ENCODE results near the gene GABARAPL1. TPM values are rescaled to one million over a fixed set of nuclear protein-coding genes. Genes with fewer than 3 reads are reported as not detected.

Gene GABARAPL1
- total and polyA plus RNA-seq, 2 experiments from 2014 or later = 94.9 to 127 TPM

DNA sequence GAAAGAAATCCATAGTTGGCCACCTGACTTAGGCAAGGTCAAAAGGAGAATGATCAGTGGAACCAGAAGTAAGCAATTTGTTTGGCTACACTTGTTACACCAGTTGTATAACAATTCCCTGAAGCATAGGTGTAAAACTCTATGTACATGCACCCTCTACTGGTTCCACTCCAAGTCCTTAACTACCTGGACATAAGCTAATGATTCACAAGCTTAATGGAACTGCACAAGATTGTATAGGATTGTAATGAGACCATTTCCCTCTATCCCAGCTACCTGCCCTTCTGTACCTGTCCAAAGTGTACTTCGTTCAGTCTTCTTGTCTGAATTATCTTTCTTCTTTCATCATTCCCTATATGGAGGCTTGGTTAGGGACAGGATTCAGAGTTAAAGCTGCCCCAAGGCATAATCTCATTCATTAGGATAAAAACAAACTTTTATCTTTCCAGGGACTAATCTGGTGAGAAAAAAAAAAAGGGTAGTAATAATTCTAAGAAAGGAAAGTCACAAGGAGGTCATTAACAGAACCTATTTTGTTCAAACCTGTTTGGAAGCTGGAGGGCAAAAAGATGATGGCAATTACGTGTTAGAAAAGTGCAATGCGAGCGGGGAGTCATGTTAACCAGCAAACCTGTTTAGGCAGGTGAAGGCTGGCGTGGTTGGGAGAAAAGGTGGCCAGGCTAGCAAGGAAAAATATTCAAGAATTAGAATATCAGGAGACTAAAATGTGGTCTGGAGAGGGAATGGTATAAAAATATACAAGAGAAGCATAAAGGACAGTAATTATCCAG is 36.6 kb upstream of the GABARAPL1 start:
- Histone ChIP-seq H3K9me2 (ENCODE audit: insufficient read depth) (no peaks in the 10 kb centered on the region), H3K27ac (no peak overlapping the region), H3K9me3 (ENCODE audit: low read depth) (no peaks in the 10 kb centered on the region), H3K4me2 (ENCODE audit: unreplicated experiment) (no peak overlapping the region), H3F3A (ENCODE audit: insufficient read depth) (peaks cover 22% of the 10 kb centered on the region; the same call in 1 of the 2 replicates), H3K27me3 (replicated peaks; ENCODE audit: insufficient read depth) (no peaks in the 10 kb centered on the region), H3K9ac (no peak overlapping the region), H3K79me2 (ENCODE audit: insufficient read depth) (no peaks in the 10 kb centered on the region), H4K20me1 (ENCODE audit: insufficient read depth) (no peaks in the 10 kb centered on the region), H3K4me3 (no peak overlapping the region), H3K36me3 (ENCODE audit: low read depth) (no peaks in the 10 kb centered on the region), H3K4me1 (ENCODE audit: insufficient read depth) (peaks cover 31% of the 10 kb centered on the region), H2AFZ (no peak overlapping the region)
- no peak for DNase-seq
- in situ Hi-C loops (cut with MboI) = no loop called here
- WGBS, 2 experiments (ENCODE audit: low coverage in 1 of 2, low lambda C conversion rate in 2 of 2, missing lambda C conversion rate in 2 of 2) = 72 to 78% methylated on average over 5 of the region's 5 CpGs
- TF ChIP-seq EZH2 (IDR thresholded peaks at IDR 0.05; ENCODE audit: insufficient read depth, poor library complexity, severe bottlenecking) (no peak), EZH2phosphoT487 (IDR thresholded peaks at IDR 0.05; ENCODE audit: insufficient read depth, low read depth) (no peak)

DNA sequence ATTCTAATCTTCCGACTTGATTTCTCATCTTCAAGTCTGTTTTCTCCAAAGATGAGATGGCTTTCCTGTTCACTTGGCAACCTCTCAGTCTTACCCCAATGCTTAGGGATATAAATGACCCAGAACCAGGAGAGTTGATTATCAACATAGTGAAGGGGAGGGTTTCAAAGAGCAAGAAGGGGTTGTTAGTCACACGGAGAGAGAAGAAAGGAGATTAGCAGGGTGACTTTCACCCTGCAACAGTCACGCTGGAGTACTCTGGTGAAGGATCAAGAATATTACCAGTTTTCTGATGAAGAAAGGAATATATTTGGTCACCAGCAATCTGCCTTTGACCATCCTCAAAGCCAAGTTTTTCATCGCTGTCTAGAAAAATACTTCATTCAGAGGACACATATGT is 33.9 kb upstream of the GABARAPL1 start, which contains the start of gene TMEM52B:
Gene TMEM52B (plus strand): TSS at position 212 of the 400 bp plus-strand sequence. CDS start 543 bp downstream, outside the sequence.
- in situ Hi-C loops (cut with MboI) = no loop called here
- no peaks in the 10 kb centered on the region for H3K79me2 ChIP-seq (ENCODE audit: insufficient read depth)
- peaks cover 28% of the 10 kb centered on the region for H3F3A ChIP-seq (ENCODE audit: insufficient read depth)
- H3K9me3 ChIP-seq (ENCODE audit: low read depth) = no peaks in the 10 kb centered on the region
- no peak within 1 kb of the TSS for H3K9ac ChIP-seq
- H3K36me3 ChIP-seq (ENCODE audit: low read depth) = no peaks in the 10 kb centered on the region
- H3K27ac ChIP-seq = no peak within 1 kb of the TSS
- peaks cover 37% of the 10 kb centered on the region for H3K4me1 ChIP-seq (ENCODE audit: insufficient read depth)
- H3K4me3 ChIP-seq = no peak within 1 kb of the TSS
- 0 out of 2 replicates have a peak within 1 kb of the TSS, but pooled peaks have one; percentile 14 for H2AFZ ChIP-seq
- TF ChIP-seq EZH2phosphoT487 (IDR thresholded peaks at IDR 0.05; ENCODE audit: insufficient read depth, low read depth) (no peak), EZH2 (IDR thresholded peaks at IDR 0.05; ENCODE audit: insufficient read depth, poor library complexity, severe bottlenecking) (no peak)
- H4K20me1 ChIP-seq (ENCODE audit: insufficient read depth) = no peaks in the 10 kb centered on the region
- DNase-seq = no peak
- no peaks in the 10 kb centered on the region for H3K27me3 ChIP-seq (replicated peaks; ENCODE audit: insufficient read depth)
- WGBS, 2 experiments (ENCODE audit: low coverage in 1 of 2, low lambda C conversion rate in 2 of 2, missing lambda C conversion rate in 2 of 2) = 97% methylated on average over 4 of the region's 4 CpGs
- peak within 1 kb of the TSS; percentile 13 for H3K4me2 ChIP-seq (ENCODE audit: unreplicated experiment)
- no peaks in the 10 kb centered on the region for H3K9me2 ChIP-seq (ENCODE audit: insufficient read depth)

DNA sequence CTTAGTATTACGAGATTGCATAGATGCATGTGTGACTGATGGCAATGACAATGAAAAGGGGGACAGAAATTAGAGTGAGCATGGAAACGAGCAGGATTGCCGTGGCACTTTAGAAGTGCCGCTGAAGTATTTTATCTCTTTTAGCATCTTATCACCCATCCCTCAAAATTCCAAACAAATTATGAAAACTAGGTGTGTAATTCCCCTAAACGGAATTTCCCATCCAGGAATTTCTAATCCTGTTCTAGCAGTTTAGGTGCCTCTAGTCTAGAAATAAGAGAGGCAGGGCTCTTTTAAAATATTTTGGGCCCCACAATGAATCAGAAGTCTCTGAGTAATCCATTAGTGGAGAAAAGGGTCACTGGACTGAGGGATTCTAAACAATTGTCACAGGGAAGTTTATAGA is 32.9 kb upstream of the GABARAPL1 start:
- Histone ChIP-seq H3K27ac (no peak overlapping the region), H3K36me3 (ENCODE audit: low read depth) (no peaks in the 10 kb centered on the region), H3K27me3 (replicated peaks; ENCODE audit: insufficient read depth) (no peaks in the 10 kb centered on the region), H4K20me1 (ENCODE audit: insufficient read depth) (no peaks in the 10 kb centered on the region), H3K9ac (no peak overlapping the region), H2AFZ (no peak overlapping the region), H3K4me2 (ENCODE audit: unreplicated experiment) (peak overlapping the region; percentile 13), H3K9me2 (ENCODE audit: insufficient read depth) (no peaks in the 10 kb centered on the region), H3K79me2 (ENCODE audit: insufficient read depth) (no peaks in the 10 kb centered on the region), H3K9me3 (ENCODE audit: low read depth) (no peaks in the 10 kb centered on the region), H3K4me3 (no peak overlapping the region), H3K4me1 (ENCODE audit: insufficient read depth) (peaks cover 47% of the 10 kb centered on the region), H3F3A (ENCODE audit: insufficient read depth) (peaks cover 33% of the 10 kb centered on the region)
- WGBS, 2 experiments (ENCODE audit: low coverage in 1 of 2, low lambda C conversion rate in 2 of 2, missing lambda C conversion rate in 2 of 2) = 56 to 63% methylated on average over 5 of the region's 5 CpGs
- TF ChIP-seq EZH2 (IDR thresholded peaks at IDR 0.05; ENCODE audit: insufficient read depth, poor library complexity, severe bottlenecking) (no peak), EZH2phosphoT487 (IDR thresholded peaks at IDR 0.05; ENCODE audit: insufficient read depth, low read depth) (no peak)
- peak; percentile 71 for DNase-seq
- in situ Hi-C loops (cut with MboI) = no loop called here

DNA sequence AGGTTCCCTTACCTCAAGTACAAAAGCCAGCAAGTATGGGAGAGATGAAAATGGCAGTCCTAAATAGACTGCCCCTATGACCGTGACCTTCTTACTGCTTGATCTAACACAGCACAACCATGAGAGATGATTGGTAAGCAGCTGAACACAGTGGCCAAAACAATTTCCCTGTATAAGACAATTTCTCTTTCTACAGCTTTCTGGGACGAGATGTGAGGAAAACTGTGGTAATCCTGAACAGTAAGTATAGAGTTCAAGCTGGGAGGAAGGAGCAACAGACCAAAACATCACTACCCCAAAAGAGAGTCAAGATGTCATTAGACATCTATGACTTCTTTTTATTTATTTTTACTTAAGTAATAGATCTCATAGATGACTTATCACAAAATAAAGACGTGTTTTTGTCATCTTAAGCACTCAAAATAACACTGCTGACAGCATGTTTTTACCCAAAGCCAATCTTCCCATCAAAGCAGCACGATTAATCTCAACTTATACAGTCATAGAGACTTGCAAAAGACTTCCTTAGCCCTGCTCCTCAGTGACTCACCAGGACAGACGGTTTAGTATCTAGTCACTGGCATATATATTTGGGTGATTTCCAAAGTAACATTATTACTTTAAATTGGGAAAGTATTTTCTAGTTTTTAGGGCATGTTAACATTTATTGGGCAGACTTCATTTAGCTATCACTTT is 30.2 kb upstream of the GABARAPL1 start:
- Histone ChIP-seq H3K4me2 (ENCODE audit: unreplicated experiment) (peak overlapping the region; percentile 36), H3K4me1 (ENCODE audit: insufficient read depth) (peaks cover 52% of the 10 kb centered on the region), H3K36me3 (ENCODE audit: low read depth) (no peaks in the 10 kb centered on the region), H3K9me2 (ENCODE audit: insufficient read depth) (no peaks in the 10 kb centered on the region), H4K20me1 (ENCODE audit: insufficient read depth) (no peaks in the 10 kb centered on the region), H3K27me3 (replicated peaks; ENCODE audit: insufficient read depth) (no peaks in the 10 kb centered on the region), H3K79me2 (ENCODE audit: insufficient read depth) (no peaks in the 10 kb centered on the region), H3K27ac (peak overlapping the region; percentile 67), H3K9me3 (ENCODE audit: low read depth) (no peaks in the 10 kb centered on the region), H3F3A (ENCODE audit: insufficient read depth) (peaks cover 40% of the 10 kb centered on the region), H2AFZ (no peak overlapping the region), H3K9ac (peak overlapping the region; percentile 16; the same call in 1 of the 2 replicates), H3K4me3 (no peak overlapping the region)
- TF ChIP-seq EZH2 (IDR thresholded peaks at IDR 0.05; ENCODE audit: insufficient read depth, poor library complexity, severe bottlenecking) = no peak
- TF ChIP-seq EZH2phosphoT487 (IDR thresholded peaks at IDR 0.05; ENCODE audit: insufficient read depth, low read depth) = no peak
- in situ Hi-C loops (cut with MboI) = no loop called here
- peak; percentile 96 for DNase-seq
- 31 to 34% methylated on average over 5 of the region's 5 CpGs for WGBS, 2 experiments (ENCODE audit: low coverage in 1 of 2, low lambda C conversion rate in 2 of 2, missing lambda C conversion rate in 2 of 2)

Measured in GM23248 (cell line).